A549 treated with CpdA at 1 μM for 4 hours (cell line): Measurements from ENCODE around the gene VPS54. TPM values are rescaled to one million over a fixed set of nuclear protein-coding genes. Genes with fewer than 3 reads are reported as not detected.

Experiments used
- total RNA-seq: library from RNA; stranded (reverse); fragments of 200-300 nt; extraction: Qiagen RNA extraction; gene quantifications from 5 replicates; pipeline ENCODE4 v1.2.3, GENCODE V29; 2022; ENCODE audit warnings: low read depth

VPS54 gene, protein sequence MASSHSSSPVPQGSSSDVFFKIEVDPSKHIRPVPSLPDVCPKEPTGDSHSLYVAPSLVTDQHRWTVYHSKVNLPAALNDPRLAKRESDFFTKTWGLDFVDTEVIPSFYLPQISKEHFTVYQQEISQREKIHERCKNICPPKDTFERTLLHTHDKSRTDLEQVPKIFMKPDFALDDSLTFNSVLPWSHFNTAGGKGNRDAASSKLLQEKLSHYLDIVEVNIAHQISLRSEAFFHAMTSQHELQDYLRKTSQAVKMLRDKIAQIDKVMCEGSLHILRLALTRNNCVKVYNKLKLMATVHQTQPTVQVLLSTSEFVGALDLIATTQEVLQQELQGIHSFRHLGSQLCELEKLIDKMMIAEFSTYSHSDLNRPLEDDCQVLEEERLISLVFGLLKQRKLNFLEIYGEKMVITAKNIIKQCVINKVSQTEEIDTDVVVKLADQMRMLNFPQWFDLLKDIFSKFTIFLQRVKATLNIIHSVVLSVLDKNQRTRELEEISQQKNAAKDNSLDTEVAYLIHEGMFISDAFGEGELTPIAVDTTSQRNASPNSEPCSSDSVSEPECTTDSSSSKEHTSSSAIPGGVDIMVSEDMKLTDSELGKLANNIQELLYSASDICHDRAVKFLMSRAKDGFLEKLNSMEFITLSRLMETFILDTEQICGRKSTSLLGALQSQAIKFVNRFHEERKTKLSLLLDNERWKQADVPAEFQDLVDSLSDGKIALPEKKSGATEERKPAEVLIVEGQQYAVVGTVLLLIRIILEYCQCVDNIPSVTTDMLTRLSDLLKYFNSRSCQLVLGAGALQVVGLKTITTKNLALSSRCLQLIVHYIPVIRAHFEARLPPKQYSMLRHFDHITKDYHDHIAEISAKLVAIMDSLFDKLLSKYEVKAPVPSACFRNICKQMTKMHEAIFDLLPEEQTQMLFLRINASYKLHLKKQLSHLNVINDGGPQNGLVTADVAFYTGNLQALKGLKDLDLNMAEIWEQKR
- total RNA-seq = 14.0 to 17.1 TPM (median 15.5 TPM) in 5 replicates

DNA sequence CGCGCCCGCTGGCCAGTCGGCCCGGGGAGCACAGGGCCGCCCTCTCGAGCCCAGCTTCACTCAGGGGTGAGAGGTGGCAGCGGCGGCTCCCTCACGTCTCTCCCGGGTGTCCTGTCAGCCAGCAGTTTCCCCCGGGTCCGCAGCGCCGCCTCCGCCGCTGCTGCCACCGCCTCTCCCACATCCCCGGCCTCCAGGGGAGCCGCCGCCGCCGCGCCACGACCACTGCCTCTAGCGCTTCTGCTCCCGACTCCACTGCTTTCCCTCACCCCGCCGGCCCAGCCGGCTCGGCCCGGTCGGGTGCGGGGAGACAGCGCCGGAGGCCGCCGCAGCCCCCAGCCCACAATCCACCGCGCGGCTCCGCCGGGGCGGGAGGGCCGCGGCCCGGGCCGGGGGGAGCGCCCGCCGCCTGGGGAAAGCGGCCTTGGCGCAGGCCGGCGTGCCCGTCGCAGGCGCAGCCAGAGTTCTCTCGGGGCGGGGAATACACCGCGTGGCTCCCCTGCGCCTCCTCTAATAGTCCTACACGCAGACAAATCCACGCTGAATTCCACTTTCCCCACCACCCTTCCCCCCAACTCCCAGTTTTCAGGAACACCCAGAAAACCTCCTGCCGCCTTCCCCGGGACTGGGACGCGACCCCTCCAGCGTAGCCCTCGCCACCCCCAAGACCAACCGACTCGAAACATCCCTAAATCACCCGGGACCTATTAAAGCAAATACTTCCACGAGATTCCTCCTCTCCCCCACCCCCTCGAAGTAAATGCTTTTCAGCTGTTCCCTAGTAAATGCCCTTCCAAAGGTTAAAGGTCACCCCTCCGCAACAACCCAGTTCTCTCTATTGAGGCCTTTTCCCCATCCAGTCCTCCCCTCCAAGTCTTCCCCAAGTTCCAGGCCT lies at the start of gene VPS54:
TSS of gene VPS54 (minus strand) at position 346 of the 892 bp plus-strand sequence. CDS start 35,429 bp downstream, outside the sequence.

Other genes with a start within 250 kb of the VPS54 start
- gene UGP2, start 177.5 kb downstream of the VPS54 start, total RNA-seq = 77.1 to 98.5 TPM (median 84.8 TPM) in 5 replicates
- gene PELI1, start 125.0 kb upstream of the VPS54 start, total RNA-seq = 1.2 to 1.5 TPM (median 1.2 TPM) in 5 replicates